Neural crest cell (in vitro differentiated cells): Measurements from ENCODE around the gene SLC13A3. TPM values are rescaled to one million over a fixed set of nuclear protein-coding genes. Genes with fewer than 3 reads are reported as not detected.
A peak's percentile ranks its signal among the peaks of the same experiment; 100 is the strongest.

Experiments used
- DNase-seq: peaks from one replicate; pipeline ENCODE4 v3.0.0; 2021; ENCODE audit warnings: low read depth, mixed read lengths, low spot score
- H3K27ac Mint-ChIP-seq: one replicate; pipeline ENCODE4 v1.8.0; 2021; ENCODE audit warnings: mild to moderate bottlenecking, mixed read lengths; ENCODE audit not compliant: unreplicated experiment
- H3K27me3 Mint-ChIP-seq: 2 replicates; pipeline ENCODE4 v1.8.0; 2021; ENCODE audit warnings: low read depth, mild to moderate bottlenecking, mixed read lengths
- H3K36me3 Mint-ChIP-seq: 2 replicates; pipeline ENCODE4 v1.8.0; 2021; ENCODE audit warnings: low read depth, mild to moderate bottlenecking, mixed read lengths
- H3K4me1 Mint-ChIP-seq: 2 replicates; pipeline ENCODE4 v1.8.0; 2021; ENCODE audit warnings: mixed read lengths
- H3K4me3 Mint-ChIP-seq: one replicate; pipeline ENCODE4 v1.8.0; 2021; ENCODE audit warnings: mild to moderate bottlenecking, mixed read lengths
- H3K9me3 Mint-ChIP-seq: 2 replicates; pipeline ENCODE4 v1.8.0; 2021; ENCODE audit warnings: mixed read lengths
- CTCF ChIP-seq: fragments of 200-600 bp; sonication (generic); conservative IDR thresholded peaks from 2 replicates; pipeline ENCODE4 v1.5.0; 2021; ENCODE audit warnings: antibody characterized with exemption, mild to moderate bottlenecking
- total RNA-seq: library from RNA; stranded (reverse); gene quantifications from 2 replicates; pipeline ENCODE4 v1.2.1, GENCODE V29; 2021

The SLC13A3 gene
- total RNA-seq, 1 donor from 2014 or later = 6.7 TPM

- Mint-ChIP-seq H3K36me3 (no peaks in the 10 kb centered on the region), H3K4me3 (no peak overlapping the region), H3K9me3 (no peaks in the 10 kb centered on the region), H3K4me1 (no peaks in the 10 kb centered on the region), H3K27ac (no peak overlapping the region), H3K27me3 (peaks cover 5% of the 10 kb centered on the region)
- TF ChIP-seq CTCF = no peak
- no peak for DNase-seq
Observed at GRCh38 chr20:46543959-46544358, 107.3 kb downstream of the SLC13A3 start.

GRCh38 chr20:46543033-46543432 lies 108.2 kb downstream of the SLC13A3 start:
- H3K4me3 Mint-ChIP-seq = no peak overlapping the region
- H3K27ac Mint-ChIP-seq = no peak overlapping the region
- no peak for DNase-seq
- no peak for TF ChIP-seq CTCF
- no peaks in the 10 kb centered on the region for H3K36me3 Mint-ChIP-seq
- H3K27me3 Mint-ChIP-seq = peaks cover 8% of the 10 kb centered on the region
- no peaks in the 10 kb centered on the region for H3K9me3 Mint-ChIP-seq
- no peaks in the 10 kb centered on the region for H3K4me1 Mint-ChIP-seq

GRCh38 chr20:46541229-46541935 lies 109.9 kb downstream of the SLC13A3 start:
- no peak for TF ChIP-seq CTCF
- Mint-ChIP-seq H3K27me3 (peaks cover 12% of the 10 kb centered on the region), H3K4me1 (no peaks in the 10 kb centered on the region), H3K9me3 (no peaks in the 10 kb centered on the region), H3K36me3 (no peaks in the 10 kb centered on the region), H3K4me3 (no peak overlapping the region), H3K27ac (no peak overlapping the region)
- DNase-seq = no peak

DNA sequence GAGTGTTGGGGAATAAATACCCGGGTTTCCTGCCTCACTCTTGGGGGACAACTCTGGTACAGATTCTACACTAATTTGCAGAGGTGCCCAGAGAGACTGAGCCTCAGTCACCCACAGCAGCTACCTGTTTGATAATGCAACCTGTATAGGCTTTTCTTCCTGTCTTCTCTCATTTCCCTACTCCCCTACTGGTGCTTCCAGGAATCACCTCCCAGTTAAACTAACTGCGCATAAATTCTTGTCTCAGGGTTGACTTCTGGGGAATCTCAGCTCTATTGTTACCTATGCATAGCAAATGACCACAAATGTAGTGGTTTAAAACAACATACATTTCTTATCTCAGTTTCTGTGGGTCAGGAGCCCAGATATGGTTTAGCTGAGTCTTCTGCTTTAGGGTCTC lies 112.1 kb downstream of the SLC13A3 start:
- H3K9me3 Mint-ChIP-seq = no peaks in the 10 kb centered on the region
- no peaks in the 10 kb centered on the region for H3K4me1 Mint-ChIP-seq
- no peak overlapping the region for H3K27ac Mint-ChIP-seq
- H3K27me3 Mint-ChIP-seq = peaks cover 14% of the 10 kb centered on the region
- TF ChIP-seq CTCF = peak; percentile 17
- DNase-seq = no peak
- H3K4me3 Mint-ChIP-seq = no peak overlapping the region
- no peaks in the 10 kb centered on the region for H3K36me3 Mint-ChIP-seq

DNA sequence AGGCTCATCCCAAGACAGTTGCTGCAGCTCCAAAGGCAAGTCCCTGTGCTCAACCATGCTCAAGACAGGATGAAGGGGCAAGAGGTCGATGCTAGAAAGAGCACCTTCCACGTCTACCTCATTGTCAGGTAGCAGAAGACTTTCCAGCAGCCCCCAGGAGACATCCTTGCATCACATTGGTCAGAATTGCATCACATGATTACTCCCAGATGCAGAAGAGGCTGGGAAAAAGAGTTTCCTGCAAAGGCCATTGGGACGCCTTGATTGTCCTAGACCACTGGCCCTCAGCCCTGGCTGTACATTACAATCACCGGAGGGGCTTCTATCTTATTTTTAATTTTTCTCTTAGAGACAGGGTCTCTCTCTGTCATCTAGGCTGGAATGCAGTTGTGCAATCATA lies 120.6 kb downstream of the SLC13A3 start:
- H3K4me1 Mint-ChIP-seq = no peaks in the 10 kb centered on the region
- no peak overlapping the region for H3K4me3 Mint-ChIP-seq
- H3K36me3 Mint-ChIP-seq = no peaks in the 10 kb centered on the region
- no peak for DNase-seq
- no peak for TF ChIP-seq CTCF
- no peaks in the 10 kb centered on the region for H3K9me3 Mint-ChIP-seq
- H3K27ac Mint-ChIP-seq = no peak overlapping the region
- H3K27me3 Mint-ChIP-seq = peaks cover 38% of the 10 kb centered on the region
